ENCODE measurements around the gene GLOD5. TPM values are rescaled to one million over a fixed set of nuclear protein-coding genes. Genes with fewer than 3 reads are reported as not detected.

Gene GLOD5
- total RNA-seq, 1 experiment from 2014 or later, result not detected

DNA sequence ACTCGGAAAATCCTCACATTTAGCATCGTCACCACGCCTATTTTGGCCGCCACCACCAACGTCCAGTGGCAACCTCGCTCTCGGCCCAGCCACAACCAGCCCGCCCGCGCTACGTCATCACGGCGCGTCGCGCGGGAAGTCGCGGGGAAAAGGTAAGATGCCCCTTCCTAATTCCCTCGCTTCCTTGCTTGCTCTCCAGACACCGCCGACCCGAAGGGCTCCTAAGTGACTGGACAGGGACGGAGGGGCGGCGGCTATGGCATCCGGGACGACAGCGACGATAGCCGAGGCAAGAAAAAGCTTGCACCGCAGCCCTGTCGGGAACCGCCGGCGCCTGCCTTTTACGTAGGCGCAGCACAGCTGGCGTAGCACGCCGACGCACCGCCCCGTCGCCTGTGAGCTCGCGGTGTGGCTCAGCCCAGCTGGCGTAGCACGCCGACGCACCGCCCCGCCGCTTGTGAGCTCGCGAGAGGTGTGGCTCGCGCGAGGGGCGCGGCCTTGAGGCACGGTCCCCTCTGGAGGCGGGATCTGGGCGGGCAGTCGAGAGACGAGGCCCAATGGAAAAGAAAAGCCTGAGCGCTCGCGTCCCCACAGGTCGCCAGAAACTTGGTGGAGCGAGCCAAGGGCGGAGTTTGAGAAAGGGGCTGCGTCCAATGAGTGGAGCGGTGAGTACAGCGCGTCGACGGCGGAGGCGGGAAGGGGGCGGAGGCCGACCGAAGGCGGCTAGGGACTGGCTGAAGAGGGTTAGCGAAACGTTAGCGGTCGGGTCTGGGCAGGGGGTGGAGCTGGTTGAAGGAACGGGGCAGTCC is 39.9 kb downstream of the GLOD5 start, which contains the start of gene HDAC6:
HDAC6 (plus strand) TSS at position 788 of the 809 bp plus-strand sequence. CDS start 626 bp downstream, outside the sequence.
- CTCF ChIA-PET, result no interaction called here
- H3K4me1 ChIP-seq (ENCODE audit: control insufficient read depth, insufficient read depth, low read length), result 0 out of 2 replicates have a peak, but pooled peaks cover 3% of the 10 kb centered on the region
- peaks cover 3% of the 10 kb centered on the region; the same call in 1 of the 2 replicates for H3K36me3 ChIP-seq (ENCODE audit: control insufficient read depth, insufficient read depth, low read length)
- peak within 1 kb of the TSS; percentile 95 for H3K27ac ChIP-seq (ENCODE audit: low read length)
- intact Hi-C loops (cut with micrococcal nuclease; ENCODE audit: unreplicated experiment) (no loop called here), in situ Hi-C loops (cut with HindIII; ENCODE audit: low pct_unique_long_range_greater_than_20kb, low sequenced_read_pairs) (no loop called here)
- peak; percentile 95 for DNase-seq (ENCODE audit: low read depth, low spot score)
- peak; percentile 93 for ATAC-seq
- peak within 1 kb of the TSS; percentile 64 to 76 for H3K4me3 ChIP-seq (ENCODE audit: low read depth in 2 of 2, low read length in 2 of 2)
- POLR2A ChIA-PET, result interaction anchor here (0.5 to 0.6 kb wide), 3 partner anchors 12 to 173 kb away, joined by 5 to 13 read pairs (median 5); no protein-coding TSS in a partner anchor
- H3K9me3 ChIP-seq (ENCODE audit: control insufficient read depth, insufficient read depth, low read depth, low read length), result no peaks in the 10 kb centered on the region
- BruUV-seq (replicated peaks), result no TSS peak
- H3K27me3 ChIP-seq (ENCODE audit: control insufficient read depth, insufficient read depth, low read length), result no peaks in the 10 kb centered on the region
- TF ChIP-seq SIN3A (IDR thresholded peaks at IDR 0.05; ENCODE audit: borderline replicate concordance, insufficient read depth, low read depth, low read length), result no peak
- TF ChIP-seq, protein P1, sequence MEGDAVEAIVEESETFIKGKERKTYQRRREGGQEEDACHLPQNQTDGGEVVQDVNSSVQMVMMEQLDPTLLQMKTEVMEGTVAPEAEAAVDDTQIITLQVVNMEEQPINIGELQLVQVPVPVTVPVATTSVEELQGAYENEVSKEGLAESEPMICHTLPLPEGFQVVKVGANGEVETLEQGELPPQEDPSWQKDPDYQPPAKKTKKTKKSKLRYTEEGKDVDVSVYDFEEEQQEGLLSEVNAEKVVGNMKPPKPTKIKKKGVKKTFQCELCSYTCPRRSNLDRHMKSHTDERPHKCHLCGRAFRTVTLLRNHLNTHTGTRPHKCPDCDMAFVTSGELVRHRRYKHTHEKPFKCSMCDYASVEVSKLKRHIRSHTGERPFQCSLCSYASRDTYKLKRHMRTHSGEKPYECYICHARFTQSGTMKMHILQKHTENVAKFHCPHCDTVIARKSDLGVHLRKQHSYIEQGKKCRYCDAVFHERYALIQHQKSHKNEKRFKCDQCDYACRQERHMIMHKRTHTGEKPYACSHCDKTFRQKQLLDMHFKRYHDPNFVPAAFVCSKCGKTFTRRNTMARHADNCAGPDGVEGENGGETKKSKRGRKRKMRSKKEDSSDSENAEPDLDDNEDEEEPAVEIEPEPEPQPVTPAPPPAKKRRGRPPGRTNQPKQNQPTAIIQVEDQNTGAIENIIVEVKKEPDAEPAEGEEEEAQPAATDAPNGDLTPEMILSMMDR (IDR thresholded peaks at IDR 0.05), result no peak
- TF ChIP-seq, protein P2, sequence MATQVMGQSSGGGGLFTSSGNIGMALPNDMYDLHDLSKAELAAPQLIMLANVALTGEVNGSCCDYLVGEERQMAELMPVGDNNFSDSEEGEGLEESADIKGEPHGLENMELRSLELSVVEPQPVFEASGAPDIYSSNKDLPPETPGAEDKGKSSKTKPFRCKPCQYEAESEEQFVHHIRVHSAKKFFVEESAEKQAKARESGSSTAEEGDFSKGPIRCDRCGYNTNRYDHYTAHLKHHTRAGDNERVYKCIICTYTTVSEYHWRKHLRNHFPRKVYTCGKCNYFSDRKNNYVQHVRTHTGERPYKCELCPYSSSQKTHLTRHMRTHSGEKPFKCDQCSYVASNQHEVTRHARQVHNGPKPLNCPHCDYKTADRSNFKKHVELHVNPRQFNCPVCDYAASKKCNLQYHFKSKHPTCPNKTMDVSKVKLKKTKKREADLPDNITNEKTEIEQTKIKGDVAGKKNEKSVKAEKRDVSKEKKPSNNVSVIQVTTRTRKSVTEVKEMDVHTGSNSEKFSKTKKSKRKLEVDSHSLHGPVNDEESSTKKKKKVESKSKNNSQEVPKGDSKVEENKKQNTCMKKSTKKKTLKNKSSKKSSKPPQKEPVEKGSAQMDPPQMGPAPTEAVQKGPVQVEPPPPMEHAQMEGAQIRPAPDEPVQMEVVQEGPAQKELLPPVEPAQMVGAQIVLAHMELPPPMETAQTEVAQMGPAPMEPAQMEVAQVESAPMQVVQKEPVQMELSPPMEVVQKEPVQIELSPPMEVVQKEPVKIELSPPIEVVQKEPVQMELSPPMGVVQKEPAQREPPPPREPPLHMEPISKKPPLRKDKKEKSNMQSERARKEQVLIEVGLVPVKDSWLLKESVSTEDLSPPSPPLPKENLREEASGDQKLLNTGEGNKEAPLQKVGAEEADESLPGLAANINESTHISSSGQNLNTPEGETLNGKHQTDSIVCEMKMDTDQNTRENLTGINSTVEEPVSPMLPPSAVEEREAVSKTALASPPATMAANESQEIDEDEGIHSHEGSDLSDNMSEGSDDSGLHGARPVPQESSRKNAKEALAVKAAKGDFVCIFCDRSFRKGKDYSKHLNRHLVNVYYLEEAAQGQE (IDR thresholded peaks at IDR 0.05; ENCODE audit: insufficient read depth in 1 of 2, low read depth in 2 of 2, low read length in 1 of 2), result no peak
- TF ChIP-seq TCF7L2 (IDR thresholded peaks at IDR 0.05; ENCODE audit: low read depth, low read length), result no peak
- TF ChIP-seq POLR2AphosphoS5 (IDR thresholded peaks at IDR 0.05; ENCODE audit: low read depth, low read length), result peak; percentile 72; the same call in 1 of the 2 replicates

DNA sequence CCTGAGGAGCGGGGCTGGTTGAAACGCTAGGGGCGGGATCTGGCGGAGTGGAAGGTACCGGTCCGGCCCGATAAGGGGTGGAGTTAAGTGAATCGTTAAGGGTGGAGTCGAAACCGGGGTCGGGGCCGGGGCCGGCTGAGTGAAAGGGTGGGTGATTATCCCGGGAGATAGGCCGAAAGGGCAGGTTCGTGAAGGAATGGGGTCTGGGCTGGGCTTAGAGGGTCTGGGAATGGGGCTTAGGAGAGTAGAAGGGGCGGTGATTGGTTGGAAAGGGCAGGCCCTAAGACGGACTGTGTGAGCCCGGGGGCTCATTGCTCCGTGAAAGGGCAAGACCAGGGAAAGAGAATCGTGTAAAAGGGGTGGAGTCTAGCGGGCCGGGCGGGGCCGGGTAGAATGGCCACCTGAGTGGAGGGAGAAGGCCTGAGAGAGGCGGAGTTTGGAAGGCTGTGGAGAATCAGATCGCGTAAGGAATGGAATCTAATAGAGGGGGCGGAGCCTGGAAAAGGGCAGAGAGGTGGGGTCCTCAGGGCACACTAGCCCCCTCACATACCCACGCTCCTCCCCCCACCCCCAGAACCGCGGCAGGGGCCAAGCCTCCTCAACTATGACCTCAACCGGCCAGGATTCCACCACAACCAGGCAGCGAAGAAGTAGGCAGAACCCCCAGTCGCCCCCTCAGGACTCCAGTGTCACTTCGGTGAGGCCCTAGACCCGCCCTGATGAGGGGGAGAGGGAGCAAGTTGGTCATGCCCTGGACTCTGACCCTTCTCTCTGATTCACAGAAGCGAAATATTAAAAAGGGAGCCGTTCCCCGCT is 40.8 kb downstream of the GLOD5 start:
- no peaks in the 10 kb centered on the region for H3K9me3 ChIP-seq (ENCODE audit: control insufficient read depth, insufficient read depth, low read depth, low read length)
- 0 out of 2 replicates have a peak, but pooled peaks cover 3% of the 10 kb centered on the region for H3K4me1 ChIP-seq (ENCODE audit: control insufficient read depth, insufficient read depth, low read length)
- ATAC-seq (peak; percentile 81), DNase-seq (ENCODE audit: low read depth, low spot score) (peak; percentile 25)
- H3K27ac ChIP-seq (ENCODE audit: low read length), result peak overlapping the region; percentile 91
- intact Hi-C loops (cut with micrococcal nuclease; ENCODE audit: unreplicated experiment) (no loop called here), in situ Hi-C loops (cut with HindIII; ENCODE audit: low pct_unique_long_range_greater_than_20kb, low sequenced_read_pairs) (no loop called here)
- CTCF ChIA-PET, result no interaction called here
- TSS peak; percentile 88 for BruUV-seq (replicated peaks)
- POLR2A ChIA-PET, result interaction anchor here (0.5 kb wide), 2 partner anchors 14 to 173 kb away, joined by 5 to 13 read pairs; no protein-coding TSS in a partner anchor
- H3K27me3 ChIP-seq (ENCODE audit: control insufficient read depth, insufficient read depth, low read length), result no peaks in the 10 kb centered on the region
- TF ChIP-seq POLR2AphosphoS5 (IDR thresholded peaks at IDR 0.05; ENCODE audit: low read depth, low read length), result peak; percentile 79
- TF ChIP-seq, protein P1 (IDR thresholded peaks at IDR 0.05), result no peak
- peak overlapping the region; percentile 64 to 73 for H3K4me3 ChIP-seq (ENCODE audit: low read depth in 2 of 2, low read length in 2 of 2)
- H3K36me3 ChIP-seq (ENCODE audit: control insufficient read depth, insufficient read depth, low read length), result peaks cover 3% of the 10 kb centered on the region; the same call in 1 of the 2 replicates

Measured in Panc1 (cell line).